GM12878 (cell line): ENCODE measurements around the gene NGFR. TPM values are rescaled to one million over a fixed set of nuclear protein-coding genes. Genes with fewer than 3 reads are reported as not detected.

Source experiments
- ATAC-seq: fragments of 200-7000 bp; cut with Tn5 transposase; 3 replicates; pipeline ENCODE4 v1.9.1; 2020; ENCODE audit warnings: mild to moderate bottlenecking, moderate library complexity
- BruUV-seq: library from RNA; stranded (reverse); fragments of 400-500 nt; replicated peaks from 2 replicates; lab custom pipeline; 2021; lab: Mats Ljungman, UMichigan
- CTCF ChIA-PET: fragments of 300-600 bp; sonication (Branson Sonifier 250); formaldehyde crosslinking; extraction: SDS; loops from one replicate; lab custom pipeline; 2021; ENCODE audit warnings: inconsistent platforms; lab: Yijun Ruan, JAX
- POLR2A ChIA-PET: fragments of 350-600 bp; formaldehyde crosslinking; extraction: SDS; loops from one replicate; lab custom pipeline; 2021; ENCODE audit warnings: inconsistent platforms; lab: Charles Lee
- RAD21 ChIA-PET: fragments of 300-600 bp; sonication (Branson Sonifier 250); formaldehyde crosslinking; loops from one replicate; lab custom pipeline; 2023; ENCODE audit warnings: antibody characterized with exemption; ENCODE audit not compliant: unreplicated experiment; lab: Charles Lee
- SMC1A ChIA-PET: fragments of 300-600 bp; sonication (Branson Sonifier 250); formaldehyde crosslinking; loops from one replicate; lab custom pipeline; 2023; ENCODE audit not compliant: unreplicated experiment, uncharacterized antibody; lab: Charles Lee
- DNase-seq: peaks from one replicate; pipeline ENCODE4 v3.0.0-alpha.2; 2011; ENCODE audit warnings: low read depth, low spot score
- FAIRE-seq: peaks from 3 replicates; lab custom pipeline; 2011; peaks lifted over from hg19 to GRCh38; lab: Jason Lieb, UNC
- H2AFZ ChIP-seq: 2 replicates; pipeline ENCODE4 v1.6.0; 2011; ENCODE audit warnings: low read depth, low read length, control low read depth; ENCODE audit not compliant: control insufficient read depth
- H3K27ac ChIP-seq: 2 replicates; pipeline ENCODE4 v1.5.1; 2011; ENCODE audit warnings: control low read depth; ENCODE audit not compliant: control insufficient read depth, insufficient read depth
- H3K27me3 ChIP-seq, 2 experiments: replicated peaks in 1 of 2; 2 replicates each; pipeline versions ENCODE4 v1.6.0 to v1.6.1; 2011; ENCODE audit warnings: low read length in 1 of 2; ENCODE audit not compliant: control insufficient read depth in 2 of 2, insufficient read depth in 2 of 2
- H3K36me3 ChIP-seq, 2 experiments: 2 replicates each; pipeline ENCODE4 v1.5.1; 2011; ENCODE audit warnings: low read length in 1 of 2; ENCODE audit not compliant: control insufficient read depth in 2 of 2, insufficient read depth in 2 of 2
- H3K4me1 ChIP-seq: 2 replicates; pipeline ENCODE4 v1.6.1; 2011; ENCODE audit warnings: mild to moderate bottlenecking, low read length, moderate library complexity, mixed read lengths; ENCODE audit not compliant: control insufficient read depth, insufficient read depth
- H3K4me2 ChIP-seq: 2 replicates; pipeline ENCODE4 v1.6.0; 2011; ENCODE audit warnings: control low read depth; ENCODE audit not compliant: control insufficient read depth, insufficient read depth
- H3K4me3 ChIP-seq: fragments of 200-600 bp; sonication (generic); 2 replicates; pipeline ENCODE4 v1.5.1; 2016
- H3K79me2 ChIP-seq: 2 replicates; pipeline ENCODE4 v1.6.0; 2011; ENCODE audit warnings: low read length; ENCODE audit not compliant: control insufficient read depth, insufficient read depth
- H3K9ac ChIP-seq: 2 replicates; pipeline ENCODE4 v1.8.0; 2011; ENCODE audit warnings: low read length, control low read depth, mixed read lengths; ENCODE audit not compliant: control insufficient read depth, insufficient read depth
- H3K9me3 ChIP-seq: replicated peaks from 3 replicates; pipeline ENCODE4 v1.5.1; 2011; ENCODE audit warnings: mild to moderate bottlenecking, low read length; ENCODE audit not compliant: control insufficient read depth, insufficient read depth
- H4K20me1 ChIP-seq: 2 replicates; pipeline ENCODE4 v1.6.0; 2011; ENCODE audit not compliant: control insufficient read depth, insufficient read depth
- BMI1 ChIP-seq: fragments of 450-650 bp; IDR thresholded peaks from 2 replicates; pipeline ENCODE4 v1.6.1; 2016; ENCODE audit warnings: mild to moderate bottlenecking, moderate library complexity, borderline replicate concordance
- EZH2 ChIP-seq: IDR thresholded peaks from 2 replicates; pipeline ENCODE4 v1.6.1; 2012; ENCODE audit warnings: low read depth, mild to moderate bottlenecking, control low read depth, inconsistent platforms, low read length, borderline replicate concordance; ENCODE audit not compliant: control insufficient read depth
- IRF4 ChIP-seq: IDR thresholded peaks from 2 replicates; pipeline ENCODE4 v1.6.1; 2011; ENCODE audit warnings: low read depth, low read length
- MXI1 ChIP-seq: fragments of 150-350 bp; IDR thresholded peaks from 2 replicates; pipeline ENCODE4 v1.6.1; 2011; ENCODE audit warnings: low read depth, mild to moderate bottlenecking, inconsistent platforms, low read length, improper control_type of control experiment
- NR2C2 ChIP-seq: IDR thresholded peaks from 2 replicates; pipeline ENCODE4 v1.6.1; 2011; ENCODE audit warnings: borderline replicate concordance, low read depth; ENCODE audit not compliant: control insufficient read depth, insufficient read length
- PAX8 ChIP-seq: fragments of 450-650 bp; IDR thresholded peaks from 2 replicates; pipeline ENCODE4 v1.6.1; 2017; ENCODE audit warnings: mild to moderate bottlenecking, moderate library complexity
- YBX1 ChIP-seq: fragments of 450-650 bp; IDR thresholded peaks from 2 replicates; pipeline ENCODE4 v1.6.1; 2016; ENCODE audit warnings: antibody characterized with exemption
- ZNF24 ChIP-seq: fragments of 450-650 bp; IDR thresholded peaks from 2 replicates; pipeline ENCODE4 v1.6.1; 2017; ENCODE audit warnings: antibody characterized with exemption, mild to moderate bottlenecking
- ZSCAN29 ChIP-seq: fragments of 450-650 bp; IDR thresholded peaks from 2 replicates; pipeline ENCODE4 v1.6.1; 2017; ENCODE audit warnings: mild to moderate bottlenecking, moderate library complexity
- ZZZ3 ChIP-seq: IDR thresholded peaks from 2 replicates; pipeline ENCODE4 v1.6.1; 2011; ENCODE audit warnings: low read depth; ENCODE audit not compliant: control insufficient read depth, insufficient read length
- WGBS: methylation state at CpG from one replicate; pipeline ENCODE4 v1.1.6; 2016; ENCODE audit warnings: low lambda C conversion rate; ENCODE audit not compliant: insufficient replicate concordance, insufficient coverage; ENCODE audit errors: missing lambda C conversion rate; 5-methylcytosine and 5-hydroxymethylcytosine counted together
- in situ Hi-C: fragments of 300-500 bp; cut with MboI; formaldehyde crosslinking; loops from 9 replicates; pipeline ENCODE4 v1.14.3; 2018; ENCODE audit warnings: mixed read lengths
- intact Hi-C: fragments of 100-400 bp; cut with micrococcal nuclease; formaldehyde crosslinking; loops from one replicate; pipeline ENCODE4 v1.14.2; 2022; ENCODE audit not compliant: unreplicated experiment
- polyA plus RNA-seq, 11 experiments: library from polyadenylated mRNA; depleted of rRNA in 4 of 11; unstranded in 6 of 11; stranded (reverse) in 5 of 11; fragments of >200 nt; fragmentation: Nextera tagmentation in 4 of 11; fragmentation: Illumina TruSeq in 1 of 11; extraction: Ambion mirVana in 4 of 11; extraction: Trizol in 1 of 11; gene quantifications; 1 replicate in 1 of 11; 2 replicates in 10 of 11; pipeline versions ENCODE4 v1.2.1 to v1.2.3, GENCODE V29; 2011 to 2016; ENCODE audit warnings: inconsistent platforms in 2 of 11, missing spikeins in 2 of 11, low read depth in 1 of 11
- total RNA-seq, 4 experiments: library from RNA; depleted of rRNA in 3 of 4; stranded (reverse); fragments of >200 nt in 3 of 4; fragmentation: Illumina TruSeq in 1 of 4; extraction: Trizol in 1 of 4; gene quantifications; 2 replicates each; pipeline versions ENCODE4 v1.2.1 to v1.2.3, GENCODE V29; 2013 to 2021
- TF ChIP-seq, protein P1 (sequence below): IDR thresholded peaks from 2 replicates; pipeline ENCODE4 v1.6.1; 2012; ENCODE audit warnings: low read depth, low read length, improper control_type of control experiment
- TF ChIP-seq, protein P2 (sequence below): IDR thresholded peaks from 2 replicates; pipeline ENCODE4 v1.6.1; 2011; ENCODE audit warnings: borderline replicate concordance, low read depth, mild to moderate bottlenecking, moderate library complexity, low read length; ENCODE audit not compliant: insufficient read depth, poor library complexity, severe bottlenecking
- TF ChIP-seq, protein P3 (sequence below): fragments of 450-650 bp; IDR thresholded peaks from 2 replicates; pipeline ENCODE4 v1.6.1; 2014; ENCODE audit warnings: mild to moderate bottlenecking
- TF ChIP-seq, protein P4 (sequence below): IDR thresholded peaks from 2 replicates; pipeline ENCODE4 v1.6.1; 2011; ENCODE audit warnings: mild to moderate bottlenecking, low read depth, low read length, moderate library complexity; ENCODE audit not compliant: insufficient replicate concordance

The NGFR gene
- total and polyA plus RNA-seq, 10 of the 15 experiments (the other 5 are each of a cell fraction or from before 2014, with no cell fraction given): 0.05 to 0.28 (median 0.08) TPM; not detected in 1

DNA sequence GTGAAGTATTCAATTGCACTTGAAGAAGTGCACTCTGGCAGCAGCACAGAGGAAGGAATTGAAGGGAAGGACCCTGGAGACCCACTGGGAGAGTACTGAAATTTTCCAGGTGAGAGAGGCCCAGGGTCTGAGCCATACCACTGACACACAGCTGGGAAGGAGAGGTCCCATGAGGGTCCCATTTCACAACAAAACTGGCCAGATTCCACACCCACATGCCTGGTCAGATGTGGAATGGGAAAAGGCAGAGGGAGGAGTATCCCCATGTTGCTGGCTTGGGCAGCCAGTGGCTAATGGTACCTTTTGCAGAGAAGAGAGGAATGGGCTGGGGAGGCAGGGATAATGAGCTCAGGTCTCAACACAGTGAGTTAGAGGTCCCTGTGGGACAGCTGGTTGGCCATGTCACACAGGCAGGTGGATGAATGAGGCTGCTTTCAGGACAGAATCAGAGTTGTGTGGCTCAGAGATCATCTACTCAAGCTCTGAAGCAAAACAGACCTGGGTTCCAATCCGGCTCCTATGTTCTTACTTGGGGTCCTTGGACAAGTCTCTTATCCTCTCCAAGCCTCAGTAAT, 26.2 kb upstream of the NGFR start:
- WGBS: 0% methylated on average over 1 of the region's 1 CpG
- intact Hi-C loops (no loop called here), in situ Hi-C loops (no loop called here)
- H3K79me2 ChIP-seq: no peaks in the 10 kb centered on the region
- no peak overlapping the region for H3K4me2 ChIP-seq
- ChIA-PET CTCF (interaction anchor here (1.1 kb wide), 1 partner anchor 28 kb away, joined by 5 read pairs; no protein-coding TSS in a partner anchor), RAD21 (no interaction called here), POLR2A (no interaction called here), SMC1A (no interaction called here)
- no peak overlapping the region for H3K9ac ChIP-seq
- H3K27me3 ChIP-seq: peaks cover 16 to 18% of the 10 kb centered on the region in 2 experiments; a peak in 3 of 4 replicates
- no peaks in the 10 kb centered on the region for H3K4me1 ChIP-seq
- no peak for FAIRE-seq
- H4K20me1 ChIP-seq: no peaks in the 10 kb centered on the region
- ATAC-seq: no peak
- no TSS peak for BruUV-seq
- H3K9me3 ChIP-seq: no peaks in the 10 kb centered on the region; the same call in 2 of the 3 replicates
- DNase-seq: no peak
- H3K27ac ChIP-seq: no peak overlapping the region
- no peak overlapping the region for H2AFZ ChIP-seq
- no peaks in the 10 kb centered on the region for H3K36me3 ChIP-seq
- no peak overlapping the region for H3K4me3 ChIP-seq
- TF ChIP-seq EZH2: no peak
- no peak for TF ChIP-seq ZNF24
- TF ChIP-seq MXI1: no peak
- no peak for TF ChIP-seq NR2C2
- TF ChIP-seq, protein P1, sequence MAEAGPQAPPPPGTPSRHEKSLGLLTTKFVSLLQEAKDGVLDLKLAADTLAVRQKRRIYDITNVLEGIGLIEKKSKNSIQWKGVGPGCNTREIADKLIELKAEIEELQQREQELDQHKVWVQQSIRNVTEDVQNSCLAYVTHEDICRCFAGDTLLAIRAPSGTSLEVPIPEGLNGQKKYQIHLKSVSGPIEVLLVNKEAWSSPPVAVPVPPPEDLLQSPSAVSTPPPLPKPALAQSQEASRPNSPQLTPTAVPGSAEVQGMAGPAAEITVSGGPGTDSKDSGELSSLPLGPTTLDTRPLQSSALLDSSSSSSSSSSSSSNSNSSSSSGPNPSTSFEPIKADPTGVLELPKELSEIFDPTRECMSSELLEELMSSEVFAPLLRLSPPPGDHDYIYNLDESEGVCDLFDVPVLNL: no peak
- TF ChIP-seq BMI1: no peak
- no peak for TF ChIP-seq ZZZ3
- TF ChIP-seq, protein P2, sequence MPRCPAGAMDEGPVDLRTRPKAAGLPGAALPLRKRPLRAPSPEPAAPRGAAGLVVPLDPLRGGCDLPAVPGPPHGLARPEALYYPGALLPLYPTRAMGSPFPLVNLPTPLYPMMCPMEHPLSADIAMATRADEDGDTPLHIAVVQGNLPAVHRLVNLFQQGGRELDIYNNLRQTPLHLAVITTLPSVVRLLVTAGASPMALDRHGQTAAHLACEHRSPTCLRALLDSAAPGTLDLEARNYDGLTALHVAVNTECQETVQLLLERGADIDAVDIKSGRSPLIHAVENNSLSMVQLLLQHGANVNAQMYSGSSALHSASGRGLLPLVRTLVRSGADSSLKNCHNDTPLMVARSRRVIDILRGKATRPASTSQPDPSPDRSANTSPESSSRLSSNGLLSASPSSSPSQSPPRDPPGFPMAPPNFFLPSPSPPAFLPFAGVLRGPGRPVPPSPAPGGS: no peak
- TF ChIP-seq ZSCAN29: no peak
- no peak for TF ChIP-seq PAX8
- TF ChIP-seq IRF4: no peak
- TF ChIP-seq, protein P3, sequence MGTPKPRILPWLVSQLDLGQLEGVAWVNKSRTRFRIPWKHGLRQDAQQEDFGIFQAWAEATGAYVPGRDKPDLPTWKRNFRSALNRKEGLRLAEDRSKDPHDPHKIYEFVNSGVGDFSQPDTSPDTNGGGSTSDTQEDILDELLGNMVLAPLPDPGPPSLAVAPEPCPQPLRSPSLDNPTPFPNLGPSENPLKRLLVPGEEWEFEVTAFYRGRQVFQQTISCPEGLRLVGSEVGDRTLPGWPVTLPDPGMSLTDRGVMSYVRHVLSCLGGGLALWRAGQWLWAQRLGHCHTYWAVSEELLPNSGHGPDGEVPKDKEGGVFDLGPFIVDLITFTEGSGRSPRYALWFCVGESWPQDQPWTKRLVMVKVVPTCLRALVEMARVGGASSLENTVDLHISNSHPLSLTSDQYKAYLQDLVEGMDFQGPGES: no peak
- TF ChIP-seq YBX1: no peak
- TF ChIP-seq, protein P4, sequence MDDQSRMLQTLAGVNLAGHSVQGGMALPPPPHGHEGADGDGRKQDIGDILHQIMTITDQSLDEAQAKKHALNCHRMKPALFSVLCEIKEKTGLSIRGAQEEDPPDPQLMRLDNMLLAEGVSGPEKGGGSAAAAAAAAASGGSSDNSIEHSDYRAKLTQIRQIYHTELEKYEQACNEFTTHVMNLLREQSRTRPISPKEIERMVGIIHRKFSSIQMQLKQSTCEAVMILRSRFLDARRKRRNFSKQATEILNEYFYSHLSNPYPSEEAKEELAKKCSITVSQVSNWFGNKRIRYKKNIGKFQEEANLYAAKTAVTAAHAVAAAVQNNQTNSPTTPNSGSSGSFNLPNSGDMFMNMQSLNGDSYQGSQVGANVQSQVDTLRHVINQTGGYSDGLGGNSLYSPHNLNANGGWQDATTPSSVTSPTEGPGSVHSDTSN: no peak
